Measurements from ENCODE around the gene NETO1.

- no peak for TF ChIP-seq POLR2AphosphoS5 (IDR thresholded peaks at IDR 0.05)
- no peak for TF ChIP-seq CTCF (IDR thresholded peaks at IDR 0.05)
Observed at GRCh38 chr18:72867746-72868584, at the start of gene NETO1.
